Measurements from ENCODE around the gene PDILT. TPM values are rescaled to one million over a fixed set of nuclear protein-coding genes. Genes with fewer than 3 reads are reported as not detected.

Gene PDILT
- total RNA-seq, 4 donors from 2014 or later, result not detected

DNA sequence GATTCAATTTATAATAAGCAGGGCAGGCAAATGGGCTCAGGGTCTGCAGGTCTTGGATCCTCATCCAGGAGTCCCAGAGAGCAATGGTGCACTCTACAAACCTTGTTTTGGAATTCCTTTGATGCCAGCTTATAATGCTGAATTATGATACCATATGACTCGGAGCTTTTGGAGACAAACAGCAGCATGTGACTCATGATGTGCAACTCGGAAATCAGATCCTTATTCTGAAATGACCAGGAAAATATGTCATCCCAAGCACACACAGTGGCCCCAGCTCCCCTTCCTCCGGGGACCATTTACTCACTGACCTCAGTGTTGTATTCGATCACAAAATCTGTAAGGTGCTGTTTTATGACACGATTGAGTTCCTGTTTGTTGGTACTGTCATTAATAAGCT lies 31.8 kb downstream of the PDILT start:
- no peak overlapping the region for H3K27ac ChIP-seq
- no peak overlapping the region for H3K4me3 ChIP-seq
- DNase-seq, result no peak
- TF ChIP-seq, protein P1, sequence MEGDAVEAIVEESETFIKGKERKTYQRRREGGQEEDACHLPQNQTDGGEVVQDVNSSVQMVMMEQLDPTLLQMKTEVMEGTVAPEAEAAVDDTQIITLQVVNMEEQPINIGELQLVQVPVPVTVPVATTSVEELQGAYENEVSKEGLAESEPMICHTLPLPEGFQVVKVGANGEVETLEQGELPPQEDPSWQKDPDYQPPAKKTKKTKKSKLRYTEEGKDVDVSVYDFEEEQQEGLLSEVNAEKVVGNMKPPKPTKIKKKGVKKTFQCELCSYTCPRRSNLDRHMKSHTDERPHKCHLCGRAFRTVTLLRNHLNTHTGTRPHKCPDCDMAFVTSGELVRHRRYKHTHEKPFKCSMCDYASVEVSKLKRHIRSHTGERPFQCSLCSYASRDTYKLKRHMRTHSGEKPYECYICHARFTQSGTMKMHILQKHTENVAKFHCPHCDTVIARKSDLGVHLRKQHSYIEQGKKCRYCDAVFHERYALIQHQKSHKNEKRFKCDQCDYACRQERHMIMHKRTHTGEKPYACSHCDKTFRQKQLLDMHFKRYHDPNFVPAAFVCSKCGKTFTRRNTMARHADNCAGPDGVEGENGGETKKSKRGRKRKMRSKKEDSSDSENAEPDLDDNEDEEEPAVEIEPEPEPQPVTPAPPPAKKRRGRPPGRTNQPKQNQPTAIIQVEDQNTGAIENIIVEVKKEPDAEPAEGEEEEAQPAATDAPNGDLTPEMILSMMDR (IDR thresholded peaks at IDR 0.05), result no peak
- TF ChIP-seq POLR2A (IDR thresholded peaks at IDR 0.05), result no peak
- H3K4me1 ChIP-seq, result no peaks in the 10 kb centered on the region
- H3K9me3 ChIP-seq, result no peaks in the 10 kb centered on the region
- H3K36me3 ChIP-seq, result no peaks in the 10 kb centered on the region
- H3K27me3 ChIP-seq, result no peaks in the 10 kb centered on the region

DNA sequence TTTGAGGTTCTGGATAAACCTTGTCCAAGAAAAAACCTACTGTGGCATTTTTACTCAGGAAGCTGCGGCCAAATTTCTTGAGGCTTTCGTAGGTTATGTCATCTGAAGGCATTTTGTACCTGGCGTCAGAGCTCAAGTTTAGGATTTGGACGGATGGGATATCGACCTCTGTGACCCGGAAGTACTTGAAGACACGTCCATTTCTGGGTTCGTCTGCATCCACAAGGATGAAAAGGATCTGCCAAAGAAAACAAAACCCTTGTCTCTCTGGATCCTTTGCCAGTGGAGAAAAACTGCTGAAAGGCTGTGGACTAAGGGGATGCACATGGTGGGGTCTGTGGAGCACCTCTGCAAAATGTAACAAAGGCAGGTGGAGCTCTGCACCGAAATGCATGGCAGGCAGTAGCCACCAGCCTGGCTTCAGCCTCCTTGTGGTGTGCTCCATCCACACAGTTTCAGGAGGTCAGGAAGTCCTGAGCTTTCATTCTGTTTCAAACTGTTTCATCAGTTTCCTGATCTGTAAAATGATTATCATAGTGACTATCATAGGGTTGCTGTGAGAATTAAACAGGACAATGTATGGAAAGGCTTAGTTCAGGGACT lies 35.0 kb downstream of the PDILT start:
- Histone ChIP-seq H3K27me3 (no peaks in the 10 kb centered on the region), H3K4me3 (no peak overlapping the region), H3K36me3 (no peaks in the 10 kb centered on the region), H3K9me3 (no peaks in the 10 kb centered on the region), H3K27ac (no peak overlapping the region), H3K4me1 (no peaks in the 10 kb centered on the region)
- TF ChIP-seq, protein P1 (IDR thresholded peaks at IDR 0.05), result no peak
- TF ChIP-seq POLR2A (IDR thresholded peaks at IDR 0.05), result no peak
- DNase-seq, result no peak

DNA sequence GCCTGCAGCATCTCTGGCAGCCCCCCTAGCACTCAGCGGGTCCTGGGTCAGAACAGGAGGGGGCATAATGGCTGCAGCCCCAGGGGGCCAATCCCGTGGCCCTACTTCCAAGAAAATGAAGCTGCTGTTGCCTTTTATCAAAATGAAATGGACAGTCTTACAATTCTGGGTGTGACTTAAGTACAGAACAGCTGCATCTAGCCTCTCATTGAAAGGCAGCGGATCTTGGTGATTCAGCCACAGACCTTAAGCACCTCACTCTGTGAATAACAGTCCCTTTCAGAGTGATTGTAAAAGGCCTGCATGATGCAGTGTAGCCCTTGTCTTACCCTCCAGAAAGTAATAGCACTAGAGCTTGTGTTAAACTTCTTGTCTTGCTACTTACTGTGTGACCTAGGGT lies 40.5 kb downstream of the PDILT start:
- H3K4me3 ChIP-seq, result no peak overlapping the region
- no peak overlapping the region for H3K27ac ChIP-seq
- no peaks in the 10 kb centered on the region for H3K36me3 ChIP-seq
- no peaks in the 10 kb centered on the region for H3K4me1 ChIP-seq
- DNase-seq, result no peak
- no peaks in the 10 kb centered on the region for H3K27me3 ChIP-seq
- H3K9me3 ChIP-seq, result no peaks in the 10 kb centered on the region
- TF ChIP-seq POLR2A (IDR thresholded peaks at IDR 0.05), result no peak
- TF ChIP-seq, protein P1 (IDR thresholded peaks at IDR 0.05), result no peak

DNA sequence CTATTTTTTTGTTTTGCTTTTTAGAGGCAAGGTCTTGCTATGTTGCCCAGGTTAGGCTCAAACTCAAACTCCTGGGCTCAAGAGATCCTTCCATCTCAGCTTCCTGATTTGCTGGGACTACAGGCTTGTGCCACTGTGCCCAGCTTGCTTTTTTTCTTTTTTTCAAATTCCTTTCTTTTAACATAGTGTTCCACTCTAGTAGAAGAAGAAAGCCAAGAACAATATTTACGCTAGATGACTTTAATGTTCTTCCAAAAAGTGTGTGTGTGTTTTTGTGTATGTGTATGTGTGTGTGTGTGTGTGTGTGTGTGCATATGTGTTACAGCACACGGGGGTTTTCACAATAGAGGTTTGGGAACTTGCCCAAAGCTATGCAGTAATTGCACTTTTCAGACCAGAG lies 41.3 kb downstream of the PDILT start:
- H3K36me3 ChIP-seq, result no peaks in the 10 kb centered on the region
- H3K27me3 ChIP-seq, result no peaks in the 10 kb centered on the region
- TF ChIP-seq, protein P1 (IDR thresholded peaks at IDR 0.05), result no peak
- no peak for TF ChIP-seq POLR2A (IDR thresholded peaks at IDR 0.05)
- no peaks in the 10 kb centered on the region for H3K4me1 ChIP-seq
- H3K9me3 ChIP-seq, result no peaks in the 10 kb centered on the region
- no peak overlapping the region for H3K4me3 ChIP-seq
- no peak for DNase-seq
- no peak overlapping the region for H3K27ac ChIP-seq

DNA sequence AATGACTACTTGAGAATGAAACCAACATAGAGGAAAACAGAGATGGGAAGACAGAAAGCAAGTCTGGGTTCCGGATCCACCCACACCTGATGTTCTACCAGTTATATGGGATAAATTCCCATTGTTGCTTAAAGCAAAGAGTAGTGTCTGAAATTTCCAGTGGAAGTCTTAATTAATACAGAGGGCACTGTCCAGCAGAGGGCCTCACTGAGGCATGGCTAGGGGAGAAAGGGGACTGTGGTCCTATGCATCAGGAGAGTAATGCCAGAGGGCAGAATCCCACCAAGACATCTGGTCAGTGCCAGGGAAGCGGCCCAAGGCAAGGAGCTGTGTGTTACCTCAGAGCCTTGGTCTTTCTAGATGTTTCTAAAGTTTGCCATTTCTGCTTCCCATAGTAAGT lies 44.5 kb downstream of the PDILT start:
- no peaks in the 10 kb centered on the region for H3K4me1 ChIP-seq
- no peak overlapping the region for H3K4me3 ChIP-seq
- no peak for DNase-seq
- TF ChIP-seq, protein P1 (IDR thresholded peaks at IDR 0.05), result no peak
- no peak for TF ChIP-seq POLR2A (IDR thresholded peaks at IDR 0.05)
- no peaks in the 10 kb centered on the region for H3K27me3 ChIP-seq
- no peaks in the 10 kb centered on the region for H3K9me3 ChIP-seq
- H3K36me3 ChIP-seq, result no peaks in the 10 kb centered on the region
- H3K27ac ChIP-seq, result no peak overlapping the region

Data from Peyer's patch (tissue), 4 donors.